Stimulated activated CD4-positive, alpha-beta T cell treated with anti-CD3 and anti-CD28 coated beads, Interleukin-4, amount 100 ng/mL, for 48 hours (primary cell): ENCODE data around the gene CNTN2.

ENCODE experiments used
- DNase-seq, 2 donors: peaks; one replicate each; pipeline ENCODE4 v3.0.0-alpha.2; 2020; ENCODE audit warnings: low read depth in 2 of 2

The CNTN2 gene, protein sequence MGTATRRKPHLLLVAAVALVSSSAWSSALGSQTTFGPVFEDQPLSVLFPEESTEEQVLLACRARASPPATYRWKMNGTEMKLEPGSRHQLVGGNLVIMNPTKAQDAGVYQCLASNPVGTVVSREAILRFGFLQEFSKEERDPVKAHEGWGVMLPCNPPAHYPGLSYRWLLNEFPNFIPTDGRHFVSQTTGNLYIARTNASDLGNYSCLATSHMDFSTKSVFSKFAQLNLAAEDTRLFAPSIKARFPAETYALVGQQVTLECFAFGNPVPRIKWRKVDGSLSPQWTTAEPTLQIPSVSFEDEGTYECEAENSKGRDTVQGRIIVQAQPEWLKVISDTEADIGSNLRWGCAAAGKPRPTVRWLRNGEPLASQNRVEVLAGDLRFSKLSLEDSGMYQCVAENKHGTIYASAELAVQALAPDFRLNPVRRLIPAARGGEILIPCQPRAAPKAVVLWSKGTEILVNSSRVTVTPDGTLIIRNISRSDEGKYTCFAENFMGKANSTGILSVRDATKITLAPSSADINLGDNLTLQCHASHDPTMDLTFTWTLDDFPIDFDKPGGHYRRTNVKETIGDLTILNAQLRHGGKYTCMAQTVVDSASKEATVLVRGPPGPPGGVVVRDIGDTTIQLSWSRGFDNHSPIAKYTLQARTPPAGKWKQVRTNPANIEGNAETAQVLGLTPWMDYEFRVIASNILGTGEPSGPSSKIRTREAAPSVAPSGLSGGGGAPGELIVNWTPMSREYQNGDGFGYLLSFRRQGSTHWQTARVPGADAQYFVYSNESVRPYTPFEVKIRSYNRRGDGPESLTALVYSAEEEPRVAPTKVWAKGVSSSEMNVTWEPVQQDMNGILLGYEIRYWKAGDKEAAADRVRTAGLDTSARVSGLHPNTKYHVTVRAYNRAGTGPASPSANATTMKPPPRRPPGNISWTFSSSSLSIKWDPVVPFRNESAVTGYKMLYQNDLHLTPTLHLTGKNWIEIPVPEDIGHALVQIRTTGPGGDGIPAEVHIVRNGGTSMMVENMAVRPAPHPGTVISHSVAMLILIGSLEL

DNA sequence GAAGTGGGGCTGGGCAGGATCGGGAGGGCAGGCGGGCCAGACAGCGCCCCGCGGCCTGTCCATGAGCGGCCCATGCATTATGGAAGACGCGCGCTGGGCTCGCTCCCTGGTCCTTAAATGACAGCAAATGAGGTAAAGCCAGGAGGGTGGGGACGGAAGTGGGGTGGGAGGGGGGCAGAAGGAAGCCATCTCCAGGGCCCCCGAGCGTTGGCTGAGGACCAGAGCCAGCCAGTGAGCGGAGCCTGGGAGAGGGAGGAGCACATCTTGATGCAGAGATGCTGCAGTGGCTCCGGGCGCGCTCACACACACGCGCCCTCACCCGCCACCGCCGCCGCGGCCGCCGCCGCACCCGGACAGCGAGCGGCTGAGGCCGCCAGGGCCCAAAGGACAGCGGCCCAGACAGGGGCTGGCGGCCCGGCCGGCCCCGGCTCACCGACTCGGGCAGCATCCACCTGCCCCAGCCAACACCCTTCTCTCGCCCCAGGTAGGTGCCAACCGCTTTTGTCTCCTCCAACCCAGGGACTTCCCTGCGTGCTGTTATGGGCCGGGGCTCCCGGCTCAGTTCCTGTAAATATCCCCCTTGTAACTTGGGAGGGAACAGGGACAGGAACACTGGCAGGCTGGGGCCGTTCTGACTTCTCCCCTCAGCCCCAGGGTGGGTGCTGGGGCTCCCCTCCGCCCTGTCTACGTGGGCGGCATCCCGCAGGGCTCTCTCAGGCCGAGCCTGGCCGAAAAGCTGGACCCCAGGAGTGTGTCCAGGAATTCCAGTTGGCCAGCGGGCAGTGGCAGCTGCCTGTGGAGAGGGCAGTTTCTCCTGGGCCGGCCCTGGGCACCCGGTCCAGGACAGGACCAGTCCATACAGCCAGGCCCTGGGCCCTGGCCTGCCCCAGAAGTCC lies at the start of gene CNTN2:
Gene CNTN2, plus strand, starts transcription at position 302 of the 896 bp plus-strand sequence. CDS start 9,974 bp downstream, outside the sequence.
- no peak for DNase-seq

DNA sequence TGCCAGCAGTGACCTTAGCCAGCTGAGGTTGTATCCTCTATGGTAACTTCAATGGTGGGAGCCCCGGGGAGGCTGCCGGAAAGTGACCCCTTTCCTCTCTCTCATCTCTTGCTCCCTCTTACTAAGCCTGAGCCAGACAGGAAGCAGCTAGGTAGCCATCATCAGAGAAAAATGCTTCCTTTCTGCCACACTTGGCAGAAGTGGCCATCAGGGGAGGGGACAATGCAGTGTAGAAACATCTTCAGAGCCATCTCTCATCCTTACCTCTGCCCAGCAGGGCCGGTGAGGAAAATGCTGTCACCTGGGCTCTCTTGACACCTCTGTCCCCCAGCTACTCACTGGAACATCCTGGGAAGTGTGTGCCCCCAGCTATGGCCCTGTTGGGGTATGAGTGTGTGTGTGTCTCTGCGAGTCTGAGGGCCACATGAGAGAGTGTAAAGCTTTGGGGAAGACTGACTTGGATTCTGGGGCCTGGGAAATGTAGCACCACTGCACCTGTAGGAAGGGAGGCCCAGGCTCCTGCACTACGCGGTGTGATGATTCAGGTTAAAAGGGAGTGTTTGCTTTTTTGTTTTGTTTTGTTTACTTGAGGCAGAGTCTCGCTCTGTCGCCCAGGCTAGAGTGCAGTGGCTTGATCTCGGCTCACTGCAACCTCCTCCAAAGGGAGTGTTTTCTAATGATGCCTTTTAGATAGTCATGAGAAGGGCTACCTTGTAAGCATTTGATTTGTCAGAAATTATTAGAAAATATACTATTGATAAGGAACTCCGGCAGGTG lies 48.7 kb upstream of the CNTN2 start:
- DNase-seq = no peak

DNA sequence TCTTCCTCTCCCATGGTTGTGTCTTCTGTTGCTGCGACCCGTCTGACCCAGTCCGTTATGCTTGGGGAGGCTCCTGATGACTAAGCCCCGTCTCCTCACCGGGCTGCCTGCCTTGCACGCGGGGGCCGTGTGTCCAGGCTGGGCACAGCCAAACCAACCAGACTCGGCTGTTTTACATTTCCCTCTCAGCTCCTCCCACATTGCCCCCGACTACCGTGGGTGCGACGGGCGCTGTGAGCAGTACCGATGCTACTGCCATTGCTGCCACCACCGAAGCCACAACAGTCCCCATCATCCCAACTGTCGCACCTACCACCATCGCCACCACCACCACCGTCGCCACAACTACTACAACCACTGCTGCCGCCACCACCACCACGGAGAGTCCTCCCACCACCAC lies 46.0 kb upstream of the CNTN2 start:
- DNase-seq = no peak

DNA sequence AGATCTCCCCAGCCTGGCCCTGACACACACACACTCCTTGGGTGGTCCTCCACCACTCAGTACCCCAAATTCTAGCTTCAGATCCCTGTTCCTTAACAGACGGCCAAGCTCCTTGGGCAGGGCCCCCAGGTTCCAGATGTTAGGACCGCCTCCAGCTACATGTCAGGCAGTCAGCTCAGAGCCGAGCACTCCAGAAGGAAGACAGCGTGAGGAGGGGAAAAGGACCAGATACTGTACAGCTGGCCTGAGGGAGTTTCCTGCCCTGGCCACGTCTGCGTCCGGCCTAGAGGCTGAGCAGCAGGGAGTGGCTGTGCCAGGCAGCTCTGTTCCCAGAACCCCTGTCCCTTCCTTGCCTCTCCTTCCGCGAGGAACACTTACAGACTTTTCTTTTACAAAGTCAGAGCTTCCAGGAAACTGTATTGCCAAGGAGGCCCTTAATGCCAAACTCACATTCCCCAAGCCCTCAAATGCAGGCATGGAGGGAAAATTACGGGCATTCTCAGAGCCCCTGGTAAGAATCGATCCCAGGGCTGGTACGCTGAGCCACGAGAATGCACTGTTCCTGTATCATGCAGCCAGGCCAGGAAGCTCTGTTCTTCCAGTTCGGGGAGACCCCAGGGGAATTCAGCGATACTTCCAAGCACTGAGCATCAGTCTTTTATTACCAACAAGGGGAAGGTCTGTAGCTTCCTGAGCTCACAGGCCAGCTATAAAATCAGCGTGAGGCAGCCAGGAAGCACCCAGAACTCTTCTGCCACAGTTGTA lies 45.2 kb upstream of the CNTN2 start:
- DNase-seq = no peak

DNA sequence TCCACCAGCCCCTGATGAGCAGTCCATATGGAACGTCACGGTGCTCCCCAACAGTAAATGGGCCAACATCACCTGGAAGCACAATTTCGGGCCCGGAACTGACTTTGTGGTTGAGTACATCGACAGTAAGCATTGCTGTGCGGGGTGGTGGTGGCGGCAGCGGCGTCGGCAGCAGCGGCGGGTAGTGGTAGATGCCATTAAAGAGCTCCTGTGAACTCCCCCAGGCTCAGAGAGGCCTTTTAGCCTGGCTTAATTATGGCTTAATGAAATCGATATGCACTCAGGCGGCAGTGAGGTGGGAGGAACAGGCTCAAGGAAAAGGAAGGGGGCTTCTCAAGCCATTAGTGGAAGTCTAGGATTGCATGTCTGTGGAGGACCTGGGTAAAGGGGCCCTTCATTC lies 41.9 kb upstream of the CNTN2 start:
- DNase-seq = no peak

DNA sequence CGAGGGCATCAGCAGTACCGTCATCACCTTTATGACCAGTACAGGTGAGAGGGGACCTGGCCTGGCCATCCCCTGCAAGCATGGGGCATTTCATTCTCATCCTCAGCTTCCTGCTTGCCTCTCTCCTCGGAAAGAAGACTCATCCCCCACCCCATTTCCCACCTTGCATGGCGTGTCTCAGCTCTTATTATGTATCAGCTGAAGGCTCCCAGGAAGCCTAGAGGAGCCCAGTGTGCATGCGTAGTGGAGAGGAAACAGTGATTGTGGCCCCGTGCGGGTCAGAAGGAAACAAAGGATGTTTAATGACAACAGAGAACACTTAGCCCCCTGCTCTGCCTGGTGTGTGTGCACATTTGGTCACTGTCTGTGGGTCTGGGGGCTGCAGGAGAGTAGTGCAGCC lies 40.3 kb upstream of the CNTN2 start:
- DNase-seq = no peak

DNA sequence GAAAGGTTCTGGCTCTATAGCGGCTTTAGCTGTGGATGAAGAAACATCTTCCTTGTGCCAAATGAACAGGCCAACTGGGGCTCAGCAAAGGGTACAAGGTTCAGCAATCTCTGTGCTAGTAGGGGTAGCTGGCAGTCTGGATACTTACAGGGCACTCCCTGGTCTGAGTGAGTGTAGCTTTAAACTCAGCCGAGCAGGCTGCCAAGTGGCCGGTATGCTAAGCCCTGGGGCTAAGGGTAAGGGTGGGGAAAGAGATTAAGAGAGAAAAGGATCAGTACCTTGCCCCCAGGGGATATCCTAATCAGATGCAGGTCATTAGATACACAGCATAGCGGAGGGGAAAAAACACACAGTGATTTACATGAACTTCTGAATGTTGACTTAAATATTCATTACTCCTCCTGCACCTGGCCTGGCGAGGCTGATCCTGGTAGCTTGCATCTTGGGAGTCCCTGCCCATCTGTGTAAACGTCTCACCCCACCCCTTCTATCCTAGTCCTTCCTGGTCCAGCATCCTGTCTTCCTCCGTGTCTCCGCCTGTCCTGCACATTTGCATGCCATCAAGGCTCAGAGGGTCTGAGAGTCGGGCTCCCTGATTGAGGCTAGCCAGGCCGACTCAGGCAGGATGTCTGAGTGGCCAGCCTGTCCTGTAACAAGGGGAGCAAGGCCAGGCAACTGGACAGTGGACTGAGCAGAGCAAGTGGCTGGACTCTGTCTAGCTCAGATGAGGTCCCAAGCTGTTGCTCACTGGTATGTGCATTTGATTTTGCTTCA lies 39.5 kb upstream of the CNTN2 start:
- DNase-seq = no peak

DNA sequence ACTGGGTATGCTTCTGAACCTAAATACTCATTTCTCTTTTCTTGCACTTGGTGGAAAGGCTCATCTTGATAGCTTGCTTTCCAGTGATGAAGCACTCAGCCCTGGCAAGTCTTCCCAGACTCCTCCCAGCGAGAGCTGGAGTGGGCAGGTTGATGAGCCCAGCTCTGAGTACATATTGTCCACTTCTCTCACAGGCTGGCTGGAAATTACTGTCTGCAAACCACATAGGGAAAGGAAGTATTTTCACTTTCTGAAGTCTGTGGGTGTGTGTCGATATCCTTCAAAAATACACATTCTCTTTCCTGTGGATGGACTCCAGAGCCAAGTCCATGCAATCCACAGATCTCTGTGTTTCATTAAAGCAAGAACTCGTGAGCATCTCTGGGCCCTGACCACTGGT lies 38.7 kb upstream of the CNTN2 start:
- no peak for DNase-seq

DNA sequence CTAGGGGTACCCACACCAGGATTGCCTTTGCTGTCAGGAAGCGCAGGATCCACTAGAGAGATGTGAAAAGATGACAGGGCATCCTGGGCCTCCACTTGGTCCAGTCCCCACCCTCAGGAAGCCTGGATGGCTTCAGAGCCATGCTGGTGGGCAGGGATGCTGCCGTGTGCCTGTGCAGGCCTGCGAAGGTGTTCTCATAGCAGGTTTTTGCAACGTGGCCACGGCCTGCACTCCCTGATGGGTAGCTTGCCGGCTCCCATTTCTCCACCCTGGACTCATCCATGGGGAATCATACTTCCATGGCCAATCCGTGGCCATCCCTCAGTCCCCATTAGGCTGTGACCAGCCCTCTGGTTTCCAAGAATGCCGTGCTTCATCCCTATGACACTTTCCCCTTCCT lies 34.1 kb upstream of the CNTN2 start:
- DNase-seq = no peak

DNA sequence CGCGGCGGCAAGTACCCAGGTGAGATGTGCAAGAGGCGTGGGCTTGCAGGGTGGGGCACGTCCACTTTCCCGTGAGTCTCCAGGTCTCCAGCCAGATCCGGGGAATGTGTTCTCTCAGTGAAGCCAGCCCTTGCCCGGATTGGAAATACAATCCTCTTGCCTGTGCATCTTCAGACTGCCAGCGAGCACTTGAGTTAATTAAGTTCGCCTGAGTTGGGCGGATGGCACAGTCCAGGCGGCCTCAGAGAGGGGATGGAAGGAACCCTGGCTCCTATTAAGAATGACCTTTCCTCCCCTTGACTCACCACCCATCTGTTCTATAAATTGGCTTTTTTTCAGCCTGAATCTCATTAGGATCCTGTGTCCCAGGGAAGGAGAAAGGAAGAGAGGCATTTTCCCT lies 33.3 kb upstream of the CNTN2 start:
- DNase-seq = no peak

DNA sequence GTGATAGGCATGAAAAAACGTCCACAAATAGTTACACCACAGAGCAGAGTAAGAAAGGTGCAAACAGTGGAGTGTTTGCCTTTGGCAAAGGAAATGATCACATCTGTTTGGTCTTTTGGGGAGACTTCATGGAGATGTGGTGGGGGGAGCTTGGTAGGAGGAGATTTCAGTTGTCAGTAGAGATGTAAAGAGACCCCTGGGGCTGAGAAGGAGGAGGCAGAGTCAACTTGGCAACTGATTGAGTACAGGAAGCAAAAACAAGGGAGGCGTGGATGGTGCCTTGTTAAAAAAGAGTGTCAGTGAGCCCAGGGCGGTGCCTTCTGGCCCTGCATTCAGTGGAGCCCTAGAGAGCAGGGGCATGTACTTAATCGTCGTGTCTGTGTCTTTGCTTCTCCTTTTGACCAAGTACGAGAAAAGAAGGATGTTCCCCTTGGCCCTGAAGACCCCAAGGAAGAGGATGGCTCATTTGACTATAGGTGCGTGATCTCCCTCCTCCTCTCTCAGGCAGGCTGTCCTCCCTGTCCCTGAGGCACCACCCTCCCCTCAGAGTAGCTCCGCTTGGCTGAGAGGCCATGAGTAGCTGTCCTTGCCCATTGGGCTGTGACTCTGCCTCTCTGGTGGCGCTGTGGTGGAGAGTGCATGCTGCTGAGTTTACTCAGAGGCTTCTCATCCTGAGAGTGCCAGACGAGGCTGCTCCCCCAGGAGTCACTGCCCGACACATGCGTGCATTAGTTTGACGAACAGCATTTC lies 30.4 kb upstream of the CNTN2 start:
- DNase-seq = no peak

DNA sequence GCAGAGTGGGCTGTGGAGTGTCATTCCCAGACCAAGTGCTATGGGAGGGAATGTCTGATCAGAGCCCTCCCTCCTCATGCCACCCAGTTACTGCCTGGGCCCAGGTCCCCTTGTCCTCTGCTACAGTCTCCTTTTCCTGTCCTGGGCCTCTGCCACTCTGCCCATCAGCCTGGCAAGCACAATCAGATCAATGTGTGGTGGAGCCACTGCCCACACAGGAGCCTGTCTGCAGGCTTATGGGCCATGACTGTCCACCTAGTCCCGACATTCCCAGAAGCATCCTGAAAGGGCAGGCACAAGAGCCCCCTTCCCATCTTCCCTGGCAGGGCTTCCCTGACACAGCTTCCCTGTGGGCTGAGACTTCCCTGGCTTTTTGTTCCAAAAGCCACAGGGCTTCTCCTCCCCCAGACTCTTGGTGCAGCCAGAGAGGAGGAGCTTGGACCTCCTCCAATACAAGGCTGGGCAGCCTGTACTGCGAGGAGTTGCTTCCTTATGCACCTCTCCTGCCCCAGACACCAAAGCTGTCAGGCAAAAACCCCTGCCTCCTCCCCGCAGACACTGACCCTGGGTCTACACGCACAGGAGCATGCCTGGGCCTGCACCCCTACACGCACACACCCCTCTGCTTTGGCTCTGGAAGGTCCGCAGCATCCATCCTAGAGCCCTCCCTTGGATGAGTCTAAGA lies 29.2 kb upstream of the CNTN2 start:
- no peak for DNase-seq

DNA sequence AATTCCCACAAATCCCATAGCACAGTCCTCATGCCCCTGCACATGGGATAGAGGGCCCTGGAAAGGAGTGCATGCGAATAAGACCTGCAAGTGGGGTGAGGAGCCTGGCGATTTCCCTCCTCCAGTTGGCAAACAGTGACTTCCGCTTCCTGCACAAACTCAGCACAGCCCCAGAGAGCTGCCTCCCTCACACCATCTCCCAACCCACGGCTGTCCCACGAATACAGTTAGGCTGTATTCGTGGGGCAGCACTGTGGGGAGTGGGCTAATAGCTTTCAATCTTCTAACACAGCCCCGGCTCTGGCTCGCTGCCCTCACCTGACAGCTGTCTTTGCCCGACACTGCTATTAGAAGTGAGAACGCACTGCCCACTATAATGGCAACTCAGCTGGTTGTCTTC lies 28.2 kb upstream of the CNTN2 start:
- no peak for DNase-seq

DNA sequence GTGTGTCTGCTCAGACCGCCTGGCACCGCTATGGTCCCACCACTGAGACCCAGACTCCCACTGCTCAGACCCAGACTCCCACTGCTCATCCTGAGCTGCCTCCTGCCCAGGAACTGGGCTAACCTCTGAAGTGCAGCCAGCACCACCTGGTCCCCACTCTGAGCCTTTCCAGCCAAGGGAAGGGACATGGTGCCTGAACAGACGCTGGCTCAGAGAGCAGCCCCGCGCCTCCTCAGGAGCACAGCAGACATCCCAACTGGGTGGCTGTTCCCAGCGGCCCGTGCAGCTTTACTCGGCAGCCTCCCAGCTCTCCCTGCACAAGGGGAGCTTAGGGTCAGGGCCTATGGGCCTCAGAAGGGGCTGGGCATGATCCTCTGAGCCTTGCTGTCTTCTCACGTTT lies 27.8 kb upstream of the CNTN2 start:
- no peak for DNase-seq

DNA sequence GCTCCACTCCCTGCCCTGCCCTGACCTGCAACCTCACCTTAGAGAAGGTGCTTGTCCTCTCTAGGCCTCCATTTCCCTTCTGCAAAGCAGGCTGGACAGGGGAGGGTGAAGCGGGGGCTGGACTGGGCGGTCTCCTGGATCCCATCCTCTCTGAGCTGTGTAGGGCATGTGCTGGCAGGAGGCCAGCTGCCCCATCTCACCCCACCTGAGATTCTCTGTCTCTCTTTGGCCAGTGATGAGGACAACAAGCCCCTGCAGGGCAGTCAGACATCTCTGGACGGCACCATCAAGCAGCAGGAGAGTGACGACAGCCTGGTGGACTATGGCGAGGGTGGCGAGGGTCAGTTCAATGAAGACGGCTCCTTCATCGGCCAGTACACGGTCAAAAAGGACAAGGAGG lies 26.9 kb upstream of the CNTN2 start:
- DNase-seq = no peak

DNA sequence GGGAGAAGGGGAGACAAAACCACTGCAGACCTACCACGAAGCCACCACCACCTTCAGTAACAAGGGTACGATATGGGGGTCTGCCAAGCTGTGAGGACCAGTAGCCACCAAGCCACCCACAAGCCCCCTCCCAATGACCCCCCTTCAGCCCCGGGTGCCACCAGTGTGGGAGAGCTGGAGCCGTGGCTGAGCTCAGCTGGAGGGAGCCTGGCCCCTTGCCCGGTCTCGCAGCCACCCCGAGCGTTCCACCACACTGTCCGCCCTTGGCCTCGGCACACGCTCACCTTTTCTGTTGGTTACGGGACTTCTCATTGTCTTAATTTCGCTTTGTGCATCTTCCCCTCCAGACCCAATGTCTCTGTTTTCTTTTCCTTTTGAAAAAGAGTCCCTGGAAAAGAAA lies 26.4 kb upstream of the CNTN2 start:
- DNase-seq = no peak

DNA sequence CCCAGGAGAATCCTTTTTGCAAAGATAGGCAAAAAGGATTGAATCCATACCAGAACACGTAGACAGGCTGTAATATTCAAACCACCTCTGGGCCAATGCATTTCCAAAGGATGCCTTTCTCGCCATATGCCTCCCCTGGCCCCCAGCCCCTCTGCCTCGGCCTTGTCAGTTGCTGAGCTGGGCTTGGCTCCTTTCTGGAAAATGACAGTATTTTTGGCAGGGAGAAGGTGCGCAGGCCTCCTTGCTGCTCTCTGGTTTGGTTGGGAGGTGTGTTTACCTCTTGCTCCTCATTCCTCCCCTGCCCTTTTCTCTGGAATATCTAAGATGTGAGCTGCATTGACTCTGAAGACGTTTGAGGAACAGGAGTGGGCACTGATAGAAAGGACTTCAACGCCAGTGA lies 26.0 kb upstream of the CNTN2 start:
- no peak for DNase-seq

DNA sequence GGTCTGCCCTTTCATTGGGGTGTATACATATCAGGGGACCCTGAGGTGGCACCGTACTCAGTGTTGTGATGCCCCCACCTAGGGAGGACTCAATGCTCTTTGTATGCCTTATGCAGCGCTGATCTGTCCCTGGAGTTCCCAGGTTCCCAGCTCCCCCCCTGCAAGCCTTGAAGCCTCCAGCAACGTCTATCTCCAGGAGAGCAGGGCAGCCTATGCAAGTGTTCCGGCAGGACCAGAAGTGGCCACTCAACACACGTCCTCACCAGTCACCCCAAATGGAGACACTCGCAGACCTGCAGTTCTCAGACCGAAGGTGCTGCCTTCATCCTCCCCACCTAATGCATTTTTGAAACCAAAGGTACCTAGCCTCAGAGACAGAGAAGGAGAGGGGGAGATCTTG lies 25.2 kb upstream of the CNTN2 start:
- no peak for DNase-seq
